Activated CD4-positive, alpha-beta T cell treated with anti-CD3 and anti-CD28 coated beads, Interleukin-2, Interleukin-6, amounts not matched to agents 100 ng/mL and 50 ng/mL, durations not matched to agents 16 hours and 8 hours (primary cell): ENCODE measurements around the gene PSMB11.

Experiments used
- DNase-seq: peaks from one replicate; pipeline ENCODE4 v3.0.0-alpha.2; 2020

The PSMB11 gene

GRCh38 chr14:23015618-23016017 is 26.4 kb upstream of the PSMB11 start:
- DNase-seq: no peak

DNA sequence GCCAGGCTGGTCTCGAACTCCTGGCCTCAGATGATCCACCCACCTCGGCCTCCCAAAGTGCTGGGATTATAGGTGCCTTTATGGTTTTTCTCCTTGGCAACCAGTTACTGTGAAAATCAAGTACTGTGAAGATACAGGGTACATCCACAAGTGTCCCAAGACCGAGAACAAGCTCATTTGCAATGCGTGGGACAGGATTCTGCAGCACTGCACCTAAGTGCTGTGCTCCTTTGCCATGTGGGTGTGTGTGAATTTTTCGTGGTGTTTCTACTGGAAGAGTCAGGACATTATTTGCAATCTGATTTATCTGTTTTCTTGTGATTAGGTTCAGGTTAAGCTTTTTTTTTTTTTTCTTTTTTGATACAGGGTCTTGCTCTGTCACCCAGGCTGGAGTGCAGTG is 24.9 kb upstream of the PSMB11 start:
- DNase-seq: no peak

DNA sequence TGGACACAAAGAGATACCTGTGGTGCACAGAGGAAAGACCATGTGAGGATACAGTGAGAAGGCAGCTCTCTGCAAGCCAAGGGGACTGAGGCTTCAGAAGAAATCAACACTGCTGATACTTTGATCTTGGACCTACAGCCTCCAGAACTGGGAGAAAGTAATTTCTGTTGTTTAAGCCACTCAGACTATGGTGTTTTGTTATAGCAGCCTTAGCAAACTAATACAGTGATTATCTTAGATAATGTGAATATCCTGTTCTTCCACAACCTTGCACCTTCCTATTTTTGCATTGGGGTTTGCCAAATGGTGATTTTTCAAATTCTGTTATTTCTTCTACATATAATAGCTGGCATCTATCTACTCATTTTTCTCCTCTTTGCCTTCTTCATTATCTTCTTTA is 23.9 kb upstream of the PSMB11 start:
- no peak for DNase-seq

DNA sequence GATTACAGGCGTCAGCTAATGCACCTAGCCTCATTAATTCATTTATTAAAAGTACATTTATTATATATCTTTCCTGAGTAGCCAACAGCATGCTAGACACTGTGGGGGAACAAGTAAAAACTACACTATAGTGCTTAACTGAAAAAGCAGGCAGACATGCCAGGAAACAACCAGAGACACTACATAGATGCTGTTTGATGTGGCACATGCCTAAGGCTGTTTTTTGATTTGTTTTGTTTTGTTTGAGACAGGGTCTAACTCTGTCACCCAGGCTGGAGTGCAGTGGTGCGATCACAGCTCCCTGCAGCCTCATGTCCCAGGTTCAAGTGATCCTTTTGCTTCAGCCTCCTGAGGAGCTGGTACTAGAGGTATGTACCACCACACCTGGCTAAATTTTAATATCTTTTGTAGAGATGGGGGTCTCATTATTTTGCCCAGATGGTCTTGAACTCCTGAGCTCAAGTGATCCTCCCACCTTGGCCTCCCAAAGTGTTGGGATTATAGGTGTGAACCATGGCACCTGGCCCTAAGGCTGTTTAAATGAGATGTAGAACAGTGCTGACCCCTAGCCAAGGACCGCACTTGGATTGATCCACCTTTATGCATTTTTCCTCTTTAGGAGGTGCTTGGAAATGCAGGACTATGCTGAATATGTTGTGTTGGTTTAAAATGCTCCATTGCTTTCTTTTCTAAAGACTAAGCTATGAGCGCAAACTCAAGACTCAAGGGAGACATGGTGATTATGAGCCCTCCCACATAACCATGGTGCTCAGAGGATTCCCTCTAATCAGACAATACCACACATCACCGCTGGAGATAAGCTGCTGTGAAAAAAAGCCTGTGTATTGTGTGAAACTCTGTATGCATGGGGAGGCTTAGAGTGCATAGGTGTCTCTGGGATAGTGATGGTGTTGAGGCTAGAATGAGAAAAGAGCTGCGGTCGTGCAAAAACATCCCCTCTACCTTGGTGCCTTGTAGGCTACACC is 21.6 kb upstream of the PSMB11 start:
- DNase-seq: no peak

- DNase-seq: no peak
Measured at GRCh38 chr14:23021434-23021833, 20.6 kb upstream of the PSMB11 start.

DNA sequence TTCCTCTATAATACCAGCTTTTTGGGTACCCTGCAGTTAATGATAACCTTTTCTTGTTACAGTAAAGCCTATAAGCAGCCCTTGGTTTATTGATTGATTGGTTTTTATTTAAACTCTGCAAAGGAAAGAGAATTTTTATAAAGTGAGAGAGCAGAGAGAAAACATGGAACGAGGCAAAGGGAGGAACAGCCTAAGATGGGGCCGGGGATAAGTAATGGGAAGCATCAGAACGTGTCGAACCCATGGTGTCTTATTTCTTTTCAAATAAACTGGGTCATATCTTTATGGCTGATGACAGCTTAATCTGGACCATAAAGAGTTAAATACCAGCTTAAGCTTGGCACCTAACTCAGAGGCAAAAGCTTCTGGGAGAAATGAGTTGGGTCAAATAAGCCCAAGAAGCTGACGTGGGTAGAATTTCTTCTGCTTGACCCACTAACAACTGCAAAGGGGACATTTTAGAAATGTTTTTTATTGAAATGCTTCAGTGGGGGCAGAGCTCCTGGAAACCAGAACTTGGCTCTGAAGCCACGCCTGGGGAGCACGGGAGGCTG is 20.0 kb upstream of the PSMB11 start:
- DNase-seq: no peak

DNA sequence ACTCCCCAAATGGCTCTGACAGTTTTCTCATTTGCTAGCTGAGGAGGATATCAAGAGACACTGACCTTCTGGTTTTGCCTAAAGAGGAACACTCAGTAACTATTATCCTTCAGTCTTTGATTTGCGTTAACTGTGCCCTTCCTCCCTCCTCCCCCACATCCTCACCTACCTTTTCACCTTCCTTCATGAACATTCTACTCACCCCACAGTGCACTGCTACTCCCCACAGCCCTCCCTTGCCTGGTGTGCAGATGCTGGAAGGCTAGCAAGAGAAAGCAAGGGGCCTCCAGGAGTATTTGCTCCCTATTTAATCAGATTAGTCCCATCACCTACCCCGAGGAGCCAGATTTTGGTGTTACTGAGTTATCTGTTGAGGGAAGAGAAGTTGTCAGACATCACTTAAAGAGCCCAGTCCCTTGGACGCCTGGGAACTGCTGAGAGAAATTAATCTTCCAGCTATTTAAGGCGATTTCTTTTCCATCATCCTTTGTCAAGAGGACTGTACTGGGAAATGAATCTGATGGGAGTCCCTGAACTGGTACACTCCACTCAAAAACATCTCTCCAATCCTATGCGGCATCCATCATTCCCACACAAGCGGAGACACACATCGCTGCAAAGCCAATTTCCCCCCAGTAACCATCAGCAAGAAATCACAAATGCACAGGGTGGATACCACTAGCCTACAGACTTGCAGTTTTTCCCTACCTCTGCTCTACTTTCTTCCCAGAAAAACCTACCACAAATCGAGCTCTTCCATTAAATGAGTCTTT is 18.8 kb upstream of the PSMB11 start:
- no peak for DNase-seq

DNA sequence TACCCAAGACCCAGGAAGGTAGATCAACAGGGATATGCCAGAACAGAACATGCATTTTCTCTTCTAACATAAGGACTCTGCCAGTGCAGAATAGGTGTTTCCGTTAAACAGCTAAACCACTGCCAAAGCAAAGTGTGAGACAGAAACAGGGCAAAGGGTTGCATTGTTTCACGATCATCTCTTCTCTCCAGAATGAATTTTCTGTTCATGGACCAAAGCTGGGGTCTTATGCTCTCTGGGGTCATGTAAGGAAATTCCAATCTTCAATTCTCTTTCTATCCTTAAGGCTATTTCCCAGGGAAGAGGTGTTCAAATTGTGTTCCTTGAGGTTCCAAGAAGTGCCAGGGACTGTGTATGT is 18.2 kb upstream of the PSMB11 start:
- DNase-seq: no peak

DNA sequence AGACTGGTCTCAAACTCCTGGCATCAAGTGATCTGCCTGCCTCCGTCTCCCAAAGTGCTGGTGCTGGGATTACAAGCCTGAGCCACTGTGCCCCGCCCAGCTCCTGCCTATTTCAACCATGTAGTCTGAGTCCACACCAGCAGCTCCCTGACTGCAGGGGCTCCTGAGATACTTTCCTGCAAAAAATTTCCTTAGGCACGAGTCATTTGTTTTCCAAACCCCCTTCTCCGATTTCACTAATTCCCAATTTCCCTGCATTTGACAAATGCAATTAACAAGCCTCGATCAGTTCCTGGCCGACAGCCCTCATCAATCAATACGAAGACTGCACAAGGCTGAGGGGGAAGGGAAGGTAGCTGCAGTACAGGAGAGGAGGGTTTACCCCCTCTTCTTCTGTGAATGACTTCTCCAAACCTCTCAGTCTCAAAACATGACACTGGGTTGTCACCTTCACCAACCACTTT is 17.4 kb upstream of the PSMB11 start:
- no peak for DNase-seq

GRCh38 chr14:23025151-23025814 is 16.7 kb upstream of the PSMB11 start:
- no peak for DNase-seq

- peak; percentile 49 for DNase-seq
Measured at GRCh38 chr14:23028799-23029198, 13.2 kb upstream of the PSMB11 start.

- DNase-seq: no peak
Measured at GRCh38 chr14:23030936-23031335, 11.1 kb upstream of the PSMB11 start.

- DNase-seq: no peak
Measured at GRCh38 chr14:23033251-23033727, 8.7 kb upstream of the PSMB11 start.

- DNase-seq: no peak
Measured at GRCh38 chr14:23033801-23034497, 8.1 kb upstream of the PSMB11 start.

DNA sequence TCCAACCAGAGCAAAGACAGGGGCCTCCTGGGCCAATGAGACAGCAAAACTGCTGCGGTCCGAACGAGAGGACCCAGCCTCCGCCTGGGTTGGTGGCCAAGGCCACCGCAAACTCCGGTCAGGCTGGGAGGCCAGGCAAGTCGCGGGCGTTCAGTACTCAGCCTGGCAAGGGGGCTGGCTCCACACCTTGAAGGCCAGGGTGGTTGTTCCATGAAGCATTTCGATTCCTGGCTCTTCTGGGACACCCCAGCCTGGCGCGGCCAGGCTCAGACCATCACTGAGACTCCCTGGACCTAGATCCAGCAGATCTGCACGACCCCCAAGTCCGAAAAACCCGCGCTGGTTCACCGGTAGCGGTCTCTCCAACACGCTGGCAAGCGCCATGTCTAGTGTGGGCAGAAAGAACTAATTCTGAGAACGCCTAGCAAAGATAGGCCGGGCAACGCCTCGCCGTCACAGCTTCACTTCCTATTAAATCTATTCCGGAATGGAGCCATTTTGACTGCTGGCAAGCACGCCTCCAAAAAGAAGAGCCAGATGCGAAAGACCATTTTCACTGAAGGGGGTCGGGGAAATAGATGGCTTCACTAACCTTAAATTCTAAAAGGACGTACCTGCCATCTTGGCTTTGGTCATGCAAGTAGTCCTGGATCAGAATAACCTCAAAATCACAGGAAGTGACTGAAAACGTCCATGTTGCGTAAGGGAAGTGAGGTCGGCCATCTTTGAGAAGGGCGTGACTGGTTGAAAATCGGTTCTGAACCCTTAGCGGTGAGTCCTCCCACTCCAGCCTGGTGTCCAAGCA is 7.3 kb upstream of the PSMB11 start, which contains the start of gene PSMB5:
TSS of gene PSMB5 (minus strand) at position 403 of the 805 bp plus-strand sequence. CDS start at position 384, 19 bp downstream.
- peak; percentile 94 for DNase-seq

DNA sequence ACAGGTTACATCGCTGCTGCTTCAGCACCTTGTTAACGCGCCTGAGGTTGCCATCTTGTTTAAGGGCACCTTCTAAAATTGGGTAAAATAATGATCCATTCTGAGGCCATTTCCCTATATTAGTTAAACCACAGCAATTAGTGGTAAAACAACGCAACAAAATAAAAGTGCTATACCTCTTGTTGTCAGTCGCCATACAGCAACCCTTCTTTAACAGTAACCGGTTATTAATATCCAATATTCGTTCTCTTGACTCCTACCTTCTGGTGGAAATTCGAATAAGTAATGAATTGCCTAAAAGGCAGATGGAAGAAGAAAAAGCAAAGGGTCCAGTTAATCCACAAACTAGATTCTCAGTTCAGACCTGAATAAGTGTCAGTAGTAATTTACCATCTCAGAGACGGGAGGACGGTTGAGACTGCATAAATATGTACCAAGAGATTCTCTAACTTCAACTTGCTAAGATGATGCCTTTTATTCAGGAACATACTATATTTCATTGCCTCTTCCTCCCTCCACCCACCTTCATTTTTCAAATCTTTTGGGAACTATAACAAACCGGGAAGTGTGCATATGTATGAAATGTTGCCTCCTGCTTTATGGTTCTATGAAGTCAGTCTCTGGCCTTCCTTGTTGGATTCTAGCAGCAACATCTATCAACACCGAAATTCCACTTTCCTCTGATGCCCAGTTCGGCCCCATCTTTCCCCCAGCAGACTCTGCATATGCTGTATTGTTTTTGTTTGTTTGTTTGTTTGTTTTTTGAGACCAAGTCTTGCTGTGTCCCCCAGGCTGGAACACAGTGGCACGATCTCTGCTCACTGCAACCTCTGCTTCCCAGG is 6.5 kb upstream of the PSMB11 start:
- no peak for DNase-seq

- DNase-seq: no peak
Measured at GRCh38 chr14:23040100-23040499, 1.9 kb upstream of the PSMB11 start.

GRCh38 chr14:23041729-23042128 is 283 bp upstream of the PSMB11 start:
- no peak for DNase-seq

DNA sequence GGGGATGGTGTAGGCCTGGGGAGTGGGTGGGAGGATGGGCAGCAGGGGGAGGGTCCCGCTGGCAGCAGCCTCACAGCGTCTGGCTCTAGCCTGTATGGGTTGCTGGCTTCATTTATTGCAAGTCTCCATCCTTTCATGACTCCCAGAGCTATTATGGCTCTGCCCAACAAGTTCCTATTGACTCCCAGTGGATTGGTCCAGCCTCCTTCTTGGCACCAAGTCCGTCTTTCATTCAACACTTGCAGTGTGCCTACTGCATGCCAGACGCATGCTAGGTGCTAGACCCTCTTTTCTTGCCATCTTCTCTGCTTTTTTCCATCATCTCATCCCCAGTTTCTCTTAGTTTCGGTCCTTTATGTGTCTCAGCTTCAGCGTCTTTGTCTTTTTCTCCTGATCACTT is 1.1 kb downstream of the PSMB11 start:
- no peak for DNase-seq

- no peak for DNase-seq
Measured at GRCh38 chr14:23043754-23044153, 1.7 kb downstream of the PSMB11 start.
